H1 (cell line): ENCODE data around the gene IFNE. TPM values are rescaled to one million over a fixed set of nuclear protein-coding genes. Genes with fewer than 3 reads are reported as not detected.

Experiments
- CTCF ChIA-PET: fragments of 300-600 bp; sonication (Branson Sonifier 250); formaldehyde crosslinking; loops from one replicate; lab custom pipeline; 2021; ENCODE audit not compliant: partially characterized antibody; lab: Charles Lee
- POLR2A ChIA-PET: fragments of 300-600 bp; sonication (Branson Sonifier 250); formaldehyde crosslinking; loops from one replicate; lab custom pipeline; 2021; ENCODE audit warnings: inconsistent platforms; ENCODE audit not compliant: partially characterized antibody; lab: Charles Lee
- DNase-seq, 2 experiments: peaks; one replicate each; pipeline versions ENCODE4 v3.0.0 to v3.0.0-alpha.2; 2010 to 2022; ENCODE audit warnings: low spot score in 2 of 2, low read depth in 1 of 2, mixed read lengths in 1 of 2
- FAIRE-seq: peaks from 2 replicates; lab custom pipeline; 2011; peaks lifted over from hg19 to GRCh38; lab: Jason Lieb, UNC
- H2AFZ ChIP-seq: 2 replicates; pipeline ENCODE4 v1.8.1; 2012; ENCODE audit warnings: low read length, inconsistent platforms
- H2AK5ac ChIP-seq: 2 replicates; pipeline ENCODE4 v1.6.1; 2013; ENCODE audit warnings: low read depth, low read length
- H2BK120ac ChIP-seq: replicated peaks from 2 replicates; pipeline ENCODE3; 2013; ENCODE audit warnings: low read depth, low read length, inconsistent platforms
- H2BK12ac ChIP-seq: 2 replicates; pipeline ENCODE4 v1.6.1; 2013; ENCODE audit warnings: low read depth, low read length
- H2BK15ac ChIP-seq: 2 replicates; pipeline ENCODE4 v1.6.1; 2013; ENCODE audit warnings: low read length
- H2BK20ac ChIP-seq: 2 replicates; pipeline ENCODE4 v1.6.1; 2013; ENCODE audit warnings: low read length
- H2BK5ac ChIP-seq: 2 replicates; pipeline ENCODE4 v1.6.1; 2013; ENCODE audit warnings: low read depth, low read length
- H3K14ac ChIP-seq: 2 replicates; pipeline ENCODE4 v1.6.1; 2013; ENCODE audit warnings: inconsistent platforms; ENCODE audit not compliant: insufficient read length
- H3K18ac ChIP-seq: 2 replicates; pipeline ENCODE4 v1.6.1; 2013; ENCODE audit warnings: low read length; ENCODE audit errors: extremely low read depth
- H3K23ac ChIP-seq: 2 replicates; pipeline ENCODE4 v1.6.1; 2013; ENCODE audit warnings: inconsistent platforms; ENCODE audit not compliant: insufficient read length
- H3K23me2 ChIP-seq: 2 replicates; pipeline ENCODE4 v1.6.1; 2013; ENCODE audit warnings: low read depth, low read length
- H3K27ac ChIP-seq: 2 replicates; pipeline ENCODE4 v1.6.1; 2011; ENCODE audit warnings: low read depth, low read length, inconsistent platforms
- H3K27me3 ChIP-seq, 4 experiments: replicated peaks in 1 of 4; 1 replicate in 1 of 4; 2 replicates in 3 of 4; pipeline versions ENCODE4 v1.6.1 to v1.8.1; 2011 to 2013; ENCODE audit warnings: low read length in 3 of 4, mild to moderate bottlenecking in 3 of 4, inconsistent platforms in 2 of 4, mixed read lengths in 2 of 4, moderate library complexity in 1 of 4; ENCODE audit not compliant: control insufficient read depth in 3 of 4, insufficient read depth in 3 of 4; ENCODE audit errors: extremely low read depth in 1 of 4
- H3K36me3 ChIP-seq, 4 experiments: 2 replicates each; pipeline versions ENCODE4 v1.6.1 to v1.8.1; 2011 to 2013; ENCODE audit warnings: mild to moderate bottlenecking in 4 of 4, low read length in 3 of 4, moderate library complexity in 2 of 4, control low read depth in 1 of 4, inconsistent platforms in 1 of 4; ENCODE audit not compliant: insufficient read depth in 4 of 4, control insufficient read depth in 2 of 4
- H3K4ac ChIP-seq: replicated peaks from 2 replicates; pipeline ENCODE3; 2013; ENCODE audit warnings: low read length, low read depth, mixed read lengths, inconsistent platforms; ENCODE audit not compliant: insufficient read length
- H3K4me1 ChIP-seq, 4 experiments: replicated peaks in 1 of 4; 1 replicate in 1 of 4; 2 replicates in 3 of 4; pipeline versions ENCODE4 v1.6.1 to v1.8.1; 2011 to 2013; ENCODE audit warnings: low read length in 3 of 4, inconsistent platforms in 2 of 4, mixed read lengths in 1 of 4; ENCODE audit not compliant: insufficient read depth in 4 of 4, control insufficient read depth in 3 of 4
- H3K4me2 ChIP-seq, 2 experiments: 2 replicates each; pipeline versions ENCODE4 v1.6.1 to v1.8.1; 2011 to 2013; ENCODE audit warnings: low read depth in 2 of 2, low read length in 2 of 2, control low read depth in 1 of 2, inconsistent platforms in 1 of 2, mild to moderate bottlenecking in 1 of 2; ENCODE audit not compliant: insufficient read depth in 1 of 2
- H3K4me3 ChIP-seq, 4 experiments: fragments of 200-600, 300-600 bp in 1 of 4; sonication (generic), shearing (Covaris generic), sonication (Bioruptor Twin) in 1 of 4; 2 replicates each; pipeline versions ENCODE4 v1.5.1 to v1.8.1; 2011 to 2016; ENCODE audit warnings: low read length in 4 of 4, low read depth in 3 of 4, control low read depth in 2 of 4, inconsistent platforms in 2 of 4, mild to moderate bottlenecking in 2 of 4, mixed read lengths in 1 of 4, moderate library complexity in 1 of 4; ENCODE audit not compliant: insufficient read depth in 2 of 4; ENCODE audit errors: extremely low read depth in 1 of 4
- H3K56ac ChIP-seq: replicated peaks from 2 replicates; pipeline ENCODE3; 2013; ENCODE audit warnings: low read depth, mild to moderate bottlenecking, mixed read lengths, low read length, inconsistent platforms; ENCODE audit not compliant: insufficient read length
- H3K79me1 ChIP-seq: 2 replicates; pipeline ENCODE4 v1.6.1; 2013; ENCODE audit warnings: low read depth, low read length, control low read depth
- H3K79me2 ChIP-seq, 2 experiments: 2 replicates each; pipeline versions ENCODE4 v1.6.1 to v1.8.1; 2012 to 2013; ENCODE audit warnings: low read length in 2 of 2, mild to moderate bottlenecking in 2 of 2, inconsistent platforms in 1 of 2; ENCODE audit not compliant: insufficient read depth in 2 of 2, control insufficient read depth in 1 of 2
- H3K9ac ChIP-seq, 4 experiments: replicated peaks in 1 of 4; 1 replicate in 1 of 4; 2 replicates in 3 of 4; pipeline versions ENCODE4 v1.6.1 to v1.8.1; 2011 to 2013; ENCODE audit warnings: low read depth in 3 of 4, low read length in 3 of 4, control low read depth in 2 of 4, mild to moderate bottlenecking in 2 of 4, moderate library complexity in 2 of 4, inconsistent platforms in 1 of 4; ENCODE audit errors: extremely low read depth in 1 of 4
- H3K9me3 ChIP-seq, 2 experiments: 2 replicates each; pipeline versions ENCODE4 v1.6.1 to v1.8.1; 2012 to 2013; ENCODE audit warnings: mild to moderate bottlenecking in 2 of 2, moderate library complexity in 2 of 2, control low read depth in 1 of 2, inconsistent platforms in 1 of 2, low read depth in 1 of 2, low read length in 1 of 2, mixed read lengths in 1 of 2; ENCODE audit not compliant: insufficient read depth in 2 of 2
- H4K20me1 ChIP-seq, 2 experiments: replicated peaks in 1 of 2; 2 replicates each; pipeline versions ENCODE3 to v1.8.1; 2011 to 2013; ENCODE audit warnings: inconsistent platforms in 2 of 2, low read length in 2 of 2, mild to moderate bottlenecking in 1 of 2; ENCODE audit not compliant: insufficient read depth in 2 of 2, control insufficient read depth in 1 of 2
- H4K5ac ChIP-seq: 2 replicates; pipeline ENCODE4 v1.6.1; 2013; ENCODE audit warnings: low read length, low read depth, mixed read lengths, inconsistent platforms; ENCODE audit not compliant: insufficient read length
- H4K8ac ChIP-seq: 2 replicates; pipeline ENCODE4 v1.8.0; 2013; ENCODE audit warnings: mild to moderate bottlenecking, moderate library complexity, low read length, inconsistent platforms; ENCODE audit not compliant: insufficient read depth; ENCODE audit errors: extremely low read depth
- H4K91ac ChIP-seq: replicated peaks from 2 replicates; pipeline ENCODE3; 2013; ENCODE audit warnings: low read length, mixed read lengths, inconsistent platforms; ENCODE audit not compliant: insufficient read length
- CBX8 ChIP-seq: fragments of 300-800, 300-1000 bp; sonication (generic); IDR thresholded peaks from 2 replicates; pipeline ENCODE4 v1.7.1; 2016; ENCODE audit warnings: low read depth, low read length, borderline replicate concordance
- JUN ChIP-seq: IDR thresholded peaks from 2 replicates; pipeline ENCODE4 v1.6.1; 2011; ENCODE audit warnings: low read depth, mild to moderate bottlenecking, improper control_type of control experiment, low read length
- KDM1A ChIP-seq: fragments of 200-600, 300-600 bp; sonication (generic); IDR thresholded peaks from 2 replicates; pipeline ENCODE4 v1.7.1; 2016; ENCODE audit warnings: mild to moderate bottlenecking, low read length, borderline replicate concordance
- POLR2AphosphoS5 ChIP-seq: IDR thresholded peaks from 2 replicates; pipeline ENCODE4 v1.6.1; 2011; ENCODE audit warnings: low read depth, low read length
- RFX5 ChIP-seq: IDR thresholded peaks from 2 replicates; pipeline ENCODE4 v1.6.1; 2011; ENCODE audit warnings: low read depth, low read length, improper control_type of control experiment, borderline replicate concordance
- RXRA ChIP-seq: IDR thresholded peaks from 2 replicates; pipeline ENCODE4 v1.6.1; 2011; ENCODE audit warnings: low read depth, mild to moderate bottlenecking, low read length, moderate library complexity; ENCODE audit not compliant: insufficient read depth
- SAP30 ChIP-seq: fragments of 300-600 bp; sonication (generic); IDR thresholded peaks from 2 replicates; pipeline ENCODE4 v1.7.1; 2012; ENCODE audit warnings: low read length, moderate library complexity, mild to moderate bottlenecking, inconsistent platforms; ENCODE audit not compliant: insufficient read depth, insufficient replicate concordance
- TAF7 ChIP-seq: optimal IDR thresholded peaks from 2 replicates; pipeline ENCODE3; 2011; ENCODE audit warnings: low read depth, mild to moderate bottlenecking, inconsistent platforms, low read length, moderate library complexity, borderline replicate concordance
- TBP ChIP-seq: IDR thresholded peaks from 2 replicates; pipeline ENCODE4 v1.6.1; 2011; ENCODE audit warnings: low read depth, low read length, improper control_type of control experiment
- ZNF274 ChIP-seq: IDR thresholded peaks from 2 replicates; pipeline ENCODE4 v1.7.0; 2012; ENCODE audit warnings: low read length, borderline replicate concordance; ENCODE audit errors: extremely low read depth
- WGBS, 2 experiments: shearing (Covaris generic) in 1 of 2; methylation state at CpG; one replicate each; pipeline versions ENCODE4 v1.1.6 to v1.1.7; 2013 to 2015; ENCODE audit warnings: low lambda C conversion rate in 2 of 2, mixed read lengths in 2 of 2, inconsistent platforms in 1 of 2, low coverage in 1 of 2, missing lambda C conversion rate in 1 of 2; ENCODE audit not compliant: insufficient replicate concordance in 2 of 2, insufficient coverage in 1 of 2, insufficient read length in 1 of 2; ENCODE audit errors: extremely low coverage in 1 of 2, missing lambda C conversion rate in 1 of 2; 5-methylcytosine and 5-hydroxymethylcytosine counted together
- polyA plus RNA-seq, 7 experiments: library from polyadenylated mRNA; depleted of rRNA in 3 of 7; stranded (reverse) in 5 of 7; unstranded in 2 of 7; fragments of >200 nt in 5 of 7; fragments of 200-250 nt in 2 of 7; gene quantifications; 1 replicate in 5 of 7; 2 replicates in 1 of 7; 4 replicates in 1 of 7; pipeline versions ENCODE4 v1.2.1 to v1.2.3, GENCODE V29; 2011 to 2013; ENCODE audit warnings: missing spikeins in 2 of 7, mixed read lengths in 2 of 7
- total RNA-seq: library from RNA; stranded (reverse); fragmentation: NEBNext Ultra II Directional; extraction: Animal tissue kit (Norgen Biotek cat#: 25700); gene quantifications from 2 replicates; pipeline ENCODE4 v1.2.1, GENCODE V29; 2021
- TF ChIP-seq, protein P1 (sequence below): IDR thresholded peaks from 2 replicates; pipeline ENCODE4 v1.6.1; 2011; ENCODE audit warnings: low read length, improper control_type of control experiment

Gene IFNE
- total and polyA plus RNA-seq, 2 of the 8 experiments (the other 6 are each of a cell fraction or from before 2014, with no cell fraction given): 0.08 TPM; not detected in 1

DNA sequence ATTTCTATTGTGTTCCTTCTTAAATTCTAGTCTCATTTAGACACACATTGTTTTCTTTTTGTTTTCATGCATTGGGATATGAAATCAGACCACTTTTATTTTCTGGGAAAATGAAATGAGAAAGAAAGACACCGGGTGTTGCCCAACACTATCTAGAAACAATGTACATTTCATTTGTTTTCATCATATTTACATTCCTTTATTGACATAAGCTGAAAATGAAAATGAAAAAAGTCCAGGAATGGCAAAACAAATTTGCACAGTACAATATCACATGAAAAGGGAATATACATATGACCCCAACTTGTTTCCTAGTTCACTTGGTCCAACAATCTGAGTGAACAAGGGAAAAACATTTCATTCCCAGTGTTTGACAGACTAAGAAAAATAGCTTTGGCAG, 20.7 kb downstream of the IFNE start:
- WGBS, 2 experiments: 81% methylated on average over 1 of the region's 1 CpG; no CpG with 5 or more reads in 1 of the 2 experiments
- Histone ChIP-seq H3K4me2 (no peak overlapping the region), H4K20me1 (no peaks in the 10 kb centered on the region), H2BK20ac (no peak overlapping the region), H3K36me3 (0 out of 8 replicates have a peak, but pooled peaks cover 0 to 2% (median 0%) of the 10 kb centered on the region in 4 experiments), H3K9ac (no peak overlapping the region), H2BK15ac (no peak overlapping the region), H3K56ac (no peak overlapping the region), H3K27ac (no peak overlapping the region), H4K5ac (no peak overlapping the region), H2BK12ac (no peak overlapping the region), H2AFZ (no peak overlapping the region), H2BK120ac (no peak overlapping the region), H3K23ac (no peak overlapping the region), H3K4me1 (no peaks in the 10 kb centered on the region), H4K91ac (no peak overlapping the region), H3K27me3 (no peaks in the 10 kb centered on the region), H3K23me2 (no peaks in the 10 kb centered on the region), H3K9me3 (peaks cover 0 to 7% of the 10 kb centered on the region in 2 experiments; a peak in 1 of 4 replicates), H3K79me2 (no peaks in the 10 kb centered on the region), H4K8ac (no peak overlapping the region), H3K79me1 (no peaks in the 10 kb centered on the region), H3K4ac (no peak overlapping the region), H3K14ac (no peak overlapping the region), H3K18ac (no peak overlapping the region), H2AK5ac (no peak overlapping the region), H3K4me3 (no peak overlapping the region), H2BK5ac (no peak overlapping the region)
- FAIRE-seq (no peak), DNase-seq (no peak)
- ChIA-PET POLR2A (no interaction called here), CTCF (interaction anchor here (0.8 to 2.9 kb wide), 8 partner anchors 11 to 327 kb away, joined by 3 to 7 read pairs (median 5); no protein-coding TSS in a partner anchor)
- TF ChIP-seq TAF7 (no peak), JUN (no peak), CBX8 (no peak), TBP (no peak), KDM1A (no peak), RFX5 (no peak), ZNF274 (no peak), POLR2AphosphoS5 (no peak), SAP30 (no peak), RXRA (no peak)
- TF ChIP-seq, protein P1, sequence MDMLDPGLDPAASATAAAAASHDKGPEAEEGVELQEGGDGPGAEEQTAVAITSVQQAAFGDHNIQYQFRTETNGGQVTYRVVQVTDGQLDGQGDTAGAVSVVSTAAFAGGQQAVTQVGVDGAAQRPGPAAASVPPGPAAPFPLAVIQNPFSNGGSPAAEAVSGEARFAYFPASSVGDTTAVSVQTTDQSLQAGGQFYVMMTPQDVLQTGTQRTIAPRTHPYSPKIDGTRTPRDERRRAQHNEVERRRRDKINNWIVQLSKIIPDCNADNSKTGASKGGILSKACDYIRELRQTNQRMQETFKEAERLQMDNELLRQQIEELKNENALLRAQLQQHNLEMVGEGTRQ: no peak
